HG03196 (cell line): ENCODE results near the gene ARSA.
A peak's percentile ranks its signal among the peaks of the same experiment; 100 is the strongest.

ENCODE experiments used
- ATAC-seq: cut with Tn5 transposase; IDR thresholded peaks from one replicate; pipeline ENCODE4 v1.9.1; 2021; ENCODE audit not compliant: unreplicated experiment

Gene ARSA

DNA sequence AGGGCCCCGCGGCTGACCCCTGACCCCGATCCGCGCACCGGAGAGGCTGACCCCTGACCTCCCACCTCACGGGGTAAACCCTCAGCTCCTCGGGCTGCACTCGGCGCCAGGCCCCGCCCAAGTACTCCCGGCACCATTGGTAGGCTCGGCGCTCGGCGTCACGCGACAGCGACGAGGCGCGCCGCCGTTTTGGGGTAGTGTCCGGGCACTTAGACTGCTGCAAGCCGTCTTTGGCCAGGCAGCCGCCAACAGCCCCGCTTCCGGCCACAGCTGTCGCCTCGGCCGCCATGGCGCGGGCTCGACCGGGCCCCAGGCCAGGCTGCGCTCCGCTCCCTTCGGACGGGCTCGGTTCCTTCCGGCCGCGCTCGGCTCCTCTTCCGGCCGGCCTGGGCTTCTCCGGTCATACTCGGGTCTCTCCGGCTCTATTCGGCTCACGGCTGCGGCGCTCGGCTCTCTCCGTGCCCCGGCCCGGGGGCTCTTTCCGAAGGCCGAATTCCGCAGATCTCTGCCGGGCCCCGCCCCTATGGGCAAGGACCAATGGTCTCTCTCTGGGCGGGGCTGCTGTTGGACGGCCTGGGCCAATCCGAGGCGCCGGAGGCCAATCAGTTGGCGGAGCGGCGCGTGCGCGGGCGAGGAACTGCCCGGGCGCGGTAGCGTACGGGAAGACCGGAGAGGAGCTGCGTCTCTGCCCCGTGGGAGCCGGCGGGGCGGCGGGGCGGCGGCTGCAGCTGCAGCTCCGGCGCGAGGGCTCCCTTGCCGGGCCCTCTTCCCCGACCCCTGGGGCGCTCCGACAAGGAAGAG lies 45.3 kb downstream of the ARSA start, which contains the start of gene CHKB:
TSS of gene CHKB (minus strand) at position 357 of the 801 bp plus-strand sequence. CDS start at position 289, 68 bp downstream.
- ATAC-seq, result peak; percentile 90

GRCh38 chr22:50581950-50582492 lies 45.9 kb downstream of the ARSA start:
- no peak for ATAC-seq

DNA sequence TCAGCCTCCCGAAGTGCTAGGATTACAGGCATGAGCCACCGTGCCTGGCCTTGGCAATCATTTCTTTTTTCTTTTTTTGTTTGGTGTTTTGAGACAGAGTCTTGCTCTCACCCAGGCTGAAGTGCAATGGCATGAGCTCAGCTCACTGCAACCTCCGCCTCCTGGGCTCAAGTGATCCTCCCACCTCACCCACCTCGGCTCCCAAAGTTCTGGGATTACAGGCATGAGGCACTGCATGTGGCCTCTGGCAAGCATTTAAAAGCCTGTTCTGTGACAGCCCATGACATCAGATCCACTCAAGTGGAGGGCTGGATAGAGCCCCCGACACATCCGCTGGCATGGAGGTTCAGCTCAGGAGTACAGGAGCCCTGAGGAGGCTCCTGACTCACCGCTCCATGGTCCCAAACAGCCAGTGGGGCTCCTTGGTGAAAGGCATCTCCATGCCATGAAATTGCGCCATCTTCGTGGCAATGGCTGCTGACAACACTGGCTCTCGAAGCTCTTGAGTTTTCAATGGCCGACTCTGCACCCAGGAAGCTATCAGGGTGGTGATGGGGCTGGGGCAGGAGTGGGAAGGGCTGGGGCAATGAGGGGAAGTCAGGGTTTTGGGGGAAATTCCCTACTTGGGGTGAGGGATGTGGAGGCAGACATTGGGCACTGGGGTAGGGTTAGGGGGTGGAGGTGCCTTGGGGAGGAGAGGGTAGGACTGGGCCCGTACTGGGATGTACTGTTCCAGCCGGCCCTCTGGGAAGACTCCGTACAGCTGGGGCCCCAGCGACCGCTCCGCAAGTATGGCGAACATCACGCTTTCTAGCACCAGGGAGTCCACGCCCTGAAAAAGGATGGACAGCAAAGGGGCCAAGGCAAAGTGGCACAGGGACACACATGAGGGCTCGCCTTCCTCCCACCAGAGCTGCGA lies 46.7 kb downstream of the ARSA start:
- ATAC-seq, result no peak

DNA sequence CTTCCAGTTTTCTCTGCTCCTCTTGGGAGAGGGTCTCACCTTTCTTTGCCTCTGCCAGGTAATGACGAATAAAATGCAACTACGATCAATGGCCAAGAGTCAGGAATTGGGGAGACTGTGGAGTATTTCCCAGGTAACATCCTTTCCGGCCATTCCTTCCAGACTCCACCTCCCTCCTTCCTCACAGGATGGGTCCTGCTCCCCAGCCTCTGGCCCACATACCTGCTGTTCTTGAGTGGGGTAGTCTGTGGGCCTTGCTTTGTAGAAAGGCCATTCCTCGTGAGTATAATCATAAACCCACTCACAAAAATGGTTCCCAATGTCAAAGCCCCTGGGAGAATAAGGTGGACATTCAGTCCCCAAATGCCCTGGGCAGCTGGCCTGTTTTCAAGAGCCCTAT lies 48.2 kb downstream of the ARSA start:
- ATAC-seq, result no peak

DNA sequence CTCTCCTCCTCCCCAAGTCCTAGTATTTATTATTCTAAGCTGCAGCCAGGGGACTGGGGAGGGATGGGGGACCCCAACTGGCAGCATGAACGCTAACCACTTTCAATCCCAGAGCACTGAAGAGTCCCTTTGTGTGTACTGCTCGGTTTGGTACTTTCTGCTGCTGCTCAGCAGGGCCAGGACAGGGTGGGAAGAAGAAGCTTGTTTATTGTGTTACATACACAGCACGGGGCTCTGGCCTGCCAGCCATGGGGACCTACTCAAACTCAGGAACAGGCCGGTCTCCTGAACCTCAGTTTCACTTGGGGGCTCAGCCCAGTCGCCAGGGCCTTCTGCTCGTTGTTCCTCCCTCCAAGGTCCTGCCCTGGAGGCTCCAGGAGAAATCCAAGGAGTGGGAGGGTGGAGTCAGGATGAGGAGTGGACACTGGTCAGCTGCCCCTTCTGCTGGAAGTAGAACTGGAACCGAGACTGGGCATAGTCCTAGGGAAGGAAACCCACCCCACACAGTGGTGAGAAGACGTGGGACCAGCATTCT lies 49.1 kb downstream of the ARSA start:
- no peak for ATAC-seq

- ATAC-seq, result no peak
Observed at GRCh38 chr22:50577987-50578775, 49.8 kb downstream of the ARSA start, which contains the start of gene CPT1B. Gene CPT1B, minus strand, starts transcription at chr22:50578427. Its CDS starts 512 bp downstream, at chr22:50577915.

DNA sequence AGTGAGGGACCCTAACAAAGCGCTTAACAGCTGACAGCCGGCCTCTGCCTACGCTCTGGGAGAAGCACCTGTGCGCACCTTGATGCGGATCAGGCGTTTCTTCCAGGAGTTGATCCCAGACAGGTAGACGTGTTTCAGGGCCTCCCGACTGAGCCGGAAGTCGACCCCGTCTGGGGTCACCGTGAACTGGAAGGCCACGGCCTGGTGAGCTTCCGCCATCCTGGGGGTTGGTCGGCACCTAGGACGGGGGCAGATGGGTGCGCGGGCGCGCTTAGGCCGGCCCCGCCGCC lies 50.3 kb downstream of the ARSA start:
- no peak for ATAC-seq

DNA sequence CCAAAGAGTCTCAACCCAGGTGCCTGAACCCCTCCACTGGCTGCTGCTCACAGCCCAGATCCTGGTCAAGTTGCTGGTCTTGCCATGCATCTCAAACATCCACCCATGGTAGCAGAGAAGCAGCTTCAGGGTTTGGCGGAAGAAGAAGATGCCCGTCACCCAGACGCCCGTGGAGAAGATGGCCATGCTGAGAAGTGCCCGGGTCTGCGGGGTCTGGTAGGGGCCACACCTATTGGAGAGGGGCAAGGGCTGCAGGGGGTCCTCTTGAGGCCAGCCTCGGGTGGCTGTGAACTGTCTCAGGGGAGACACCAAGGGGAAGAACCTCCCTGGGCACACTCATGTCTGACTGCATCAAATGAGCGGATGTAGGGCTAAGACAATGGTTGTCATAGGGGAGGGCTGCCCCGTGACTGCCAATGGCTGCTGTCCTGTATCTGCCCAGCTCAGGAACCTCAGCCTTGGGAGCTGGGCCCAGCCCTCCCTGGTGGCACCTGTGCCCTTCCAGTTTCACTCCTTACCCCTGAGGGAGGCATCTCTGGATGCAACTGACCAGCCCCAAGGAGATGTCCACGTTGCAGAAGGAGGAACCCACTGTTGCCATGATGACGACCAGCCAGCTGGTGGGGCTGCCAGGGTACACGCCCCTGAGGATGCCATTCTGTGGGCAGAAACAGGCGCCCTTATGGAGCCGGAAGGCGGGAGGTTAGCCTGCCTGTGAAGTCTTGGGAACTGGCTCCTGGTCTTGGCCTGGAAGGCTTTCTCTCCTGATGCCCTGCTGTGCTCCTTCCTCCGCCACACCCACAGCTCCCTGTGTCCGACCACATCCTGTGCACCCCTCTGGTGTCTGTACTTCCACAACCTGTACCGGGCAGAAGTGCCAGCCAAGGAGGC lies 50.9 kb downstream of the ARSA start:
- no peak for ATAC-seq

GRCh38 chr22:50576070-50576469 lies 51.9 kb downstream of the ARSA start:
- ATAC-seq, result no peak

- ATAC-seq, result no peak
Observed at GRCh38 chr22:50575426-50575941, 52.5 kb downstream of the ARSA start.
